ENCODE results near the gene CDK2.

The CDK2 gene

GRCh38 chr12:56017181-56017580 lies 50.6 kb downstream of the CDK2 start:
- DNase-seq, result no peak

- DNase-seq, result no peak
These were observed 51.7 kb downstream of the CDK2 start for GRCh38 chr12:56018356-56018755.

- peak; percentile 79 for DNase-seq
These were observed 54.0 kb downstream of the CDK2 start, which contains the start of gene IKZF4 for GRCh38 chr12:56020423-56021184. TSS of gene IKZF4 (plus strand) at chr12:56021043. CDS start at chr12:56021494, 451 bp downstream.

DNA sequence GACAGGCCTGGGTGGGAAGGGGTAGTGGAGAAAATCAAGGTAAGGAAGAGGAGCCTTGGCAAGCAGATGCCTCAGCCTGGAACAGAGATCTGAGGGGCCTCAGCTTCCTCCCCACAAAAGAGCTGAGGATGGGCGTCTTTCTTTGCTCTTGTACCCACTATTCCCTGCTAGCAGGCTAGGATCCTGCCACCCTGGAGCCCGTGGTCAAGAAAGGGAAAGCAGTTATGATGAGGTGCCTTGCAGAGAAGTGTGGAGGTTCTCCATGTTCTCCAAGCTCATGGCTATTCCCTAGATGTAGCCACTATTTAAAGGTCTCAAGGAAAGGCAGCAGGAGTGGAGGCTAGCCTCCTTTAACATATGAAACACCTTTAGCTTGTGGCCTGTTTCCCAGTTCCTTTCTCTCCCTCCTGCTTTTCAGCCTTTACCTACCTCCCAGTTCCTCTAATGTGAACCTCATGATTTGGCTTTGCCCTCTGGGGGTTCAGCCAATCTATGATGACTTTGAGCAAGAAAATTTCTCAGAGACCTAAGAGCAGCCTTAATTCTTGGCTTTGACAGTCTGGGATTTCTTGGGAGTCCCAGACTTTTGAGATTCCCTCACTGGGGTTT lies 55.4 kb downstream of the CDK2 start:
- DNase-seq, result no peak
